Fibroblast of mammary gland (primary cell): ENCODE results near the gene POU2F3.

ENCODE experiments used
- DNase-seq: peaks from one replicate; pipeline ENCODE4 v3.0.0-alpha.2; 2010; ENCODE audit warnings: low read depth
- H3K4me3 ChIP-seq: 2 replicates; pipeline ENCODE4 v1.5.1; 2011; ENCODE audit warnings: low read depth, mild to moderate bottlenecking, low read length, moderate library complexity; ENCODE audit not compliant: control insufficient read depth
- CTCF ChIP-seq: conservative IDR thresholded peaks from 2 replicates; pipeline ENCODE4 v1.5.1; 2011; ENCODE audit warnings: low read depth, low read length, inconsistent platforms; ENCODE audit not compliant: control insufficient read depth, insufficient read depth

The POU2F3 gene

DNA sequence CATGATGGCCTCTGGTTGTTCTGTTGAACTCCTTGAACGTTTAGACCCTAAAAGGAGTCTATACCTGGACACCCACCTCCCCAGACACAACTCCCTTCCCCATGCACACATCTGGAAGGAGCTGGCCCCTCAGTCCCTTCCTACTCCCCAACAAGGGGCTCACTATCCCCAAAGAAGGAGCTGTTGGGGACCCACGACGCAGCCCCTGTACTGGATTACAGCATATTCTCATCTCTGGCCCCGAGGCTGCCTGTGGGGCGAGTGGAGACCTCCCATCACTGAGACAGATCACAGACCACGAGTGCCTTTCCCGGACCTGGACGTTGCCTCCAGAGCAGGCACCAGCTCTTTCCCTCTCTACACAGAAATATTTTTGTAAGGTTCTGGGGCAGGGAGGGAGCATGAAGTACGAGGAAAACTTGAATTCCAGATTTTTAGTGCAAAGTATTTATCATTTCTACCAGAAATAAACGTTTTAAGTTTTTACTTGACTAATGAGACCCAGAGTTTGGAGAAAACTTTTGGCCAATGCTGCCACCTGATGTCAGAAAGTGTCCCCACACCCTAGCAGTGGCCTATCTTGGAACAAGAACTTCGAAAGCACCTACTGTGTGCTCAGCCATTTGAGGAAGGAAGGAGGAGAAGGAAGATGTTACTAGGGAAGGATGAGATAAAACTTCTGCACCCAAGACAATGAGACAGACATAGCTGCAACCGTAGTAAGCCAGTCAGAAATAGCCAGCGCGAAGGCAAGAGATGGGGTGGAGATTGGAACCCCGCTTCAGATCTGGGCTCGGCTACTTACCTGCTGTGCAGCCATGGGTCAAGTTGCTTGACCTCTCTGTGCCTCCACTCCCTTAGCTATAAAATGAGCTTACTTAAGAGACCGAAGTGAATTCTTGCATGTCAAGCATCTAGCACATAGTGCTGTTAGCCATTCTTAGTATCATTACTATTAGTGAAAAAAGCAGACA is 10.2 kb upstream of the POU2F3 start:
- H3K4me3 ChIP-seq: no peak overlapping the region
- peak; percentile 40 for DNase-seq
- peak; percentile 57 for TF ChIP-seq CTCF

DNA sequence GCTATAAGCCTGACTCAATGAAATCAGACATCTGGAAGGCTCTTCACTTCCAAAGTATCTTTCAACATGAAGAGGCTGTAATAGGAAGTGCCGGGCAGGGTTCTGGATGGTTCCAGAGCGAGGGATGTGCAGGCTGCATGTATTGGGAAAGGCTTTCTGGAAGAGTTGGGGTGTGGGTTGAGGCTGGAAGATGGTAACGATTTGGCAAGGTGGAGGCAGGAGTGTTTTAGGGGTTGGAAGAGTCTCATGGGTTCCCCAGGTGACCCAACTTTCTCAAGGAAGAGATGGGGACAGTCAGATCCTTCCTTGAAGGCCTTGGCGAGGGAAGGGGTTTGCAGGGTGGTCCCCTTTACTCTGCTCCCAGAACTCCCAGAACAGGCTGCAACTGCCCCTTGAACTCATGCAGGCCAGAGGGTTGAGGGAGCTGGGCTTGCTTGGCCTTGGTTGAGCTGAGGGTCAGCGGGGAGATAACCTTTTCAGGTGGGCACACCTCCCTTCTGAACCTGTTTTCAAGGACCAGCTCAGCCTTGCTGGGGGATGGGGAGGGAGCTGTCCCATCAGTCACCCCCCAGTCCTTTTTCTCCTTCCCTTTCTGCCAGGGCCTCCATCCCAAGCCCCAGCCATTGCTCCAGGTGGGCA is 9.4 kb upstream of the POU2F3 start:
- TF ChIP-seq CTCF: no peak
- H3K4me3 ChIP-seq: no peak overlapping the region

DNA sequence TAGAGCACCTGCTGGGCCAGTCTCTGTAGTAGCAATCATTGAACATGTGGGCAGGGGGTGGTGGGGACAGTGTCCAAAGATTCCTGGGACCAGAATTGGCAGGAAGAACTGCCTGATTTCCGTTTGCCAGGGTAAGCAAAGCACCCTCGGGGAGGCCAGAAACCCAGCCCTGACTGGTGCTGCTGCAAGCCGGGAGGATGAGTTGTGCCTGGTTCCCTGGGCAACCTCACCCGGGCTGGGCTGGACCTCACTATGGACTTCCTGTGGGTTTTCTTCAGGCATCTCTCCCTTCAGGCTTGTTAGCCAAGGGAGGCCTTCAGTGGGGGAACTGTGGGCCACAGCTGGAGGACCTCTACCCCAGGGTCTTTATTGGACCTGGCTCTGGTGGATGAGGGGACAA is 8.0 kb upstream of the POU2F3 start:
- no peak for DNase-seq
- no peak for TF ChIP-seq CTCF

More for the DNA sequence above, 9.4 kb upstream of the POU2F3 start:
- DNase-seq: no peak

GRCh38 chr11:120233207-120233803 is 6.6 kb upstream of the POU2F3 start:
- no peak for DNase-seq
- no peak overlapping the region for H3K4me3 ChIP-seq
- TF ChIP-seq CTCF: no peak

More for the DNA sequence above, 8.0 kb upstream of the POU2F3 start:
- H3K4me3 ChIP-seq: no peak overlapping the region

DNA sequence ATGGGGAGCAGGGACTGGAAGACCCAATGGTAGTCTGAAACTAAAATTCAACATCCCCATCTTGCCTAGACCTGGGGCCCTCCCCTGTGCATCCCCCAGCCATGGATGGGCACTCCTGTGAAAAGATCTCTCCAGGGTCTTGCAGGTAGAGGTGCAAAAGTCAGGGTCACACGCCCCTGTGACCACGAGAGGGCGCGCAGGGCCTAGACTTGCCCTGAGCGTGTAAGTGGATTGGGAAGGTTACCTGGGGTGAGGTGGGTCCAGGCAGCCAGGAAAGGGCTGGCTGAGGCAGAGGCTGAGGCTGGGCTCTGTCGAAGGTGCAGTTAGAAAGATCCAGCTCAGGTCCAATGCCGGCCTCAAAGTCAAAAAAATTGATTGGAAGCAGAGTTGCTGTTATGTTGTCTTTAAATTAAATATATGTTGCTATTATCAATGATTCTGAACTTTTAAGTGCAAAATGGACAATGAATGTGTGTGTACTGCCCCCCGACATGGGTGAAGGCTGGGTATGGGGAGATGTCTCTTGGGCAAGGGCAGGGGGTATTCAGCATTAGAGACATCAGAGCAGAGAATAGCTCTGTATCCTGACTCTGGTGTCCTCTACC is 4.8 kb upstream of the POU2F3 start:
- TF ChIP-seq CTCF: peak; percentile 69
- H3K4me3 ChIP-seq: no peak overlapping the region
- peak; percentile 49 for DNase-seq
